Adrenal gland (tissue), 12 donors: ENCODE data around the gene KLF7. TPM values are rescaled to one million over a fixed set of nuclear protein-coding genes. Genes with fewer than 3 reads are reported as not detected.

Experiments
- DNase-seq, 7 donors: peaks; one replicate each; pipeline ENCODE4 v3.0.0-alpha.2; 2019 to 2020
- H3K27ac ChIP-seq, 5 donors: fragments of 200-600 bp; sonication (generic) in 4 of 5; 1 replicate in 3 of 5; 2 replicates in 2 of 5; pipeline versions ENCODE4 v1.5.1 to v1.8.0; 2016 to 2020; ENCODE audit warnings: mild to moderate bottlenecking in 1 of 5
- H3K27me3 ChIP-seq: fragments of 200-600 bp; 2 replicates; pipeline ENCODE4 v1.8.0; 2021
- H3K36me3 ChIP-seq, 2 donors: fragments of 200-600 bp; replicated peaks in 1 of 2; 1 replicate in 1 of 2; 2 replicates in 1 of 2; pipeline versions ENCODE4 v1.5.1 to v1.8.0; 2018 to 2022
- H3K4me1 ChIP-seq, 2 donors: fragments of 200-600 bp; replicated peaks in 1 of 2; 1 replicate in 1 of 2; 2 replicates in 1 of 2; pipeline versions ENCODE4 v1.5.1 to v1.8.0; 2018 to 2021
- H3K4me3 ChIP-seq, 4 donors: fragments of 200-600 bp; sonication (generic) in 3 of 4; one replicate each; pipeline ENCODE4 v1.5.1; 2016 to 2018
- H3K9me3 ChIP-seq, 3 donors: fragments of 200-600 bp; sonication (generic) in 1 of 3; replicated peaks in 1 of 3; 1 replicate in 2 of 3; 2 replicates in 1 of 3; pipeline versions ENCODE4 v1.5.1 to v1.8.0; 2016 to 2021
- CTCF ChIP-seq, 6 experiments: fragments of 450-650 bp in 4 of 6; fragments of 200-600 bp in 2 of 6; sonication (generic) in 1 of 6; IDR thresholded peaks; 1 replicate in 5 of 6; 2 replicates in 1 of 6; pipeline versions ENCODE4 v1.5.1 to v1.8.0; 2016 to 2021; ENCODE audit warnings: antibody characterized with exemption in 6 of 6, mild to moderate bottlenecking in 2 of 6, moderate library complexity in 1 of 6
- POLR2A ChIP-seq, 2 donors: fragments of 450-650 bp; IDR thresholded peaks; one replicate each; pipeline ENCODE4 v1.6.1; 2017; ENCODE audit warnings: antibody characterized with exemption in 2 of 2, mild to moderate bottlenecking in 2 of 2, moderate library complexity in 1 of 2
- WGBS, 4 donors: extraction: QIAGEN DNeasy Blood & Tissue Kit in 2 of 4; methylation state at CpG; one replicate each; pipeline versions ENCODE4 v1.1.5 to v1.1.7; 2013 to 2017; 5-methylcytosine and 5-hydroxymethylcytosine counted together
- intact Hi-C, 2 donors: fragments of 100-400 bp; cut with DNase I; formaldehyde crosslinking; loops; one replicate each; pipeline versions ENCODE4 v1.14.1 to v1.15.0; 2022 to 2023
- polyA plus RNA-seq, 3 donors: library from polyadenylated mRNA; stranded (reverse); fragments of 200-250 nt in 2 of 3; fragments of 350-450 nt in 1 of 3; fragmentation: Illumina TruSeq in 1 of 3; extraction: RNeasy Lipid Tissue Mini Kit (QIAGEN cat#74804) in 1 of 3; gene quantifications; one replicate each; pipeline ENCODE4 v1.2.3, GENCODE V29; 2013 to 2014
- total RNA-seq, 9 donors: library from RNA; depleted of rRNA in 4 of 9; stranded (reverse); fragments of >200 nt in 4 of 9; fragments of 120-200 nt in 1 of 9; fragmentation: NEBNext Ultra II Directional in 1 of 9; extraction: Animal tissue kit (Norgen Biotek cat#: 25700) in 1 of 9; gene quantifications; one replicate each; pipeline versions ENCODE4 v1.1.0 to v1.2.4, GENCODE V29; 2013 to 2023
- donor health status: healthy with polysubstance abuse.
- donor health status: Bipolar disorder and iron deficiency.
- donor health status: DM: yes; HTN: yes; CAD: no.
- donor health status: DM: no; HTN: no; CAD: no.
- donor health status: DM: no; HTN: no; CAD: no.
- donor health status: DM: yes; HTN: yes; CAD: no.

KLF7 gene
- total and polyA plus RNA-seq, 12 donors: 3.6 to 45.9 (median 17.8) TPM

GRCh38 chr2:207041786-207042554, 123.8 kb downstream of the KLF7 start:
- Histone ChIP-seq H3K4me1 (no peaks in the 10 kb centered on the region), H3K27me3 (no peaks in the 10 kb centered on the region)
- 64 to 70% (median 66%) methylated on average over 9 of the region's 9 CpGs for WGBS, 4 donors

GRCh38 chr2:207041279-207041678, 124.5 kb downstream of the KLF7 start:
- WGBS, 4 donors: 38 to 47% (median 43%) methylated on average over 10 of the region's 10 CpGs
- Histone ChIP-seq H3K36me3 (no peaks in the 10 kb centered on the region), H3K27ac (no peak overlapping the region), H3K4me3 (peak overlapping the region in 1 of 4 donors; percentile 17), H3K9me3 (no peaks in the 10 kb centered on the region), H3K4me1 (no peaks in the 10 kb centered on the region), H3K27me3 (no peaks in the 10 kb centered on the region)
- intact Hi-C loops: no loop called here
- no peak for DNase-seq
- no peak for TF ChIP-seq CTCF (IDR thresholded peaks at IDR 0.05)
- no peak for TF ChIP-seq POLR2A (IDR thresholded peaks at IDR 0.05)

More at GRCh38 chr2:207041786-207042554, 123.8 kb downstream of the KLF7 start:
- TF ChIP-seq CTCF (IDR thresholded peaks at IDR 0.05) (no peak), POLR2A (IDR thresholded peaks at IDR 0.05) (no peak)
- no peaks in the 10 kb centered on the region for H3K9me3 ChIP-seq
- H3K36me3 ChIP-seq: no peaks in the 10 kb centered on the region
- H3K27ac ChIP-seq: no peak overlapping the region
- no peak for DNase-seq
- peak overlapping the region in 1 of 4 donors; percentile 17 for H3K4me3 ChIP-seq
- intact Hi-C loops: no loop called here

- 67 to 79% (median 77%) methylated on average over 9 of the region's 9 CpGs for WGBS, 4 donors
These were observed 125.1 kb downstream of the KLF7 start for GRCh38 chr2:207040696-207041095.

GRCh38 chr2:207039225-207039624, 126.5 kb downstream of the KLF7 start:
- no peak overlapping the region for H3K27ac ChIP-seq
- no peak for DNase-seq
- no peaks in the 10 kb centered on the region for H3K9me3 ChIP-seq
- no peaks in the 10 kb centered on the region for H3K27me3 ChIP-seq
- intact Hi-C loops: no loop called here
- TF ChIP-seq POLR2A (IDR thresholded peaks at IDR 0.05) (no peak), CTCF (IDR thresholded peaks at IDR 0.05) (no peak)
- no peaks in the 10 kb centered on the region for H3K4me1 ChIP-seq
- WGBS, 4 donors: 80 to 95% (median 85%) methylated on average over 2 to 4 of the region's 4 CpGs
- no peaks in the 10 kb centered on the region for H3K36me3 ChIP-seq
- no peak overlapping the region for H3K4me3 ChIP-seq

More at GRCh38 chr2:207040696-207041095, 125.1 kb downstream of the KLF7 start:
- TF ChIP-seq POLR2A (IDR thresholded peaks at IDR 0.05): no peak
- Histone ChIP-seq H3K4me3 (no peak overlapping the region), H3K9me3 (no peaks in the 10 kb centered on the region), H3K27ac (no peak overlapping the region), H3K4me1 (no peaks in the 10 kb centered on the region), H3K27me3 (no peaks in the 10 kb centered on the region), H3K36me3 (no peaks in the 10 kb centered on the region)
- intact Hi-C loops: no loop called here
- peak in 2 of 7 donors; percentile 13 to 17 for DNase-seq

GRCh38 chr2:207038299-207038698, 127.4 kb downstream of the KLF7 start:
- H3K36me3 ChIP-seq: no peaks in the 10 kb centered on the region
- DNase-seq: no peak
- TF ChIP-seq CTCF (IDR thresholded peaks at IDR 0.05): no peak
- no peak for TF ChIP-seq POLR2A (IDR thresholded peaks at IDR 0.05)
- no peaks in the 10 kb centered on the region for H3K4me1 ChIP-seq
- H3K4me3 ChIP-seq: no peak overlapping the region
- 75 to 88% (median 81%) methylated on average over 2 of the region's 2 CpGs for WGBS, 4 donors
- H3K27ac ChIP-seq: no peak overlapping the region
- no peaks in the 10 kb centered on the region for H3K9me3 ChIP-seq
- intact Hi-C loops: no loop called here
- no peaks in the 10 kb centered on the region for H3K27me3 ChIP-seq
